ENCODE results near the gene KIF3C. TPM values are rescaled to one million over a fixed set of nuclear protein-coding genes. Genes with fewer than 3 reads are reported as not detected.
"Not testable (repeated sequence)": the region's sequence is repeated elsewhere in the genome, so short reads cannot be mapped to it uniquely, and the experiment has no call there.

Gene KIF3C
- total and polyA plus RNA-seq, 2 experiments from 2014 or later: 7.0 to 7.2 TPM

GRCh38 chr2:25912851-25913695, 69.2 kb downstream of the KIF3C start:
- Histone ChIP-seq H3F3A (ENCODE audit: insufficient read depth) (no peaks in the 10 kb centered on the region), H3K79me2 (ENCODE audit: insufficient read depth) (no peaks in the 10 kb centered on the region), H2AFZ (peak overlapping the region; percentile 39), H3K4me3 (no peak overlapping the region; the same call in 1 of the 2 replicates), H3K9ac (no peak overlapping the region), H4K20me1 (ENCODE audit: insufficient read depth) (no peaks in the 10 kb centered on the region), H3K9me2 (ENCODE audit: insufficient read depth) (no peaks in the 10 kb centered on the region), H3K27me3 (replicated peaks; ENCODE audit: insufficient read depth) (no peaks in the 10 kb centered on the region), H3K9me3 (ENCODE audit: low read depth) (no peaks in the 10 kb centered on the region), H3K27ac (no peak overlapping the region), H3K4me1 (ENCODE audit: insufficient read depth) (peaks cover 10% of the 10 kb centered on the region; the same call in 1 of the 2 replicates), H3K4me2 (ENCODE audit: unreplicated experiment) (peak overlapping the region; percentile 28), H3K36me3 (ENCODE audit: low read depth) (no peaks in the 10 kb centered on the region)
- 5 to 10% methylated on average over 10 of the region's 10 CpGs for WGBS, 2 experiments (ENCODE audit: low coverage in 1 of 2, low lambda C conversion rate in 2 of 2, missing lambda C conversion rate in 2 of 2)
- TF ChIP-seq EZH2phosphoT487 (IDR thresholded peaks at IDR 0.05; ENCODE audit: insufficient read depth, low read depth) (no peak), EZH2 (IDR thresholded peaks at IDR 0.05; ENCODE audit: insufficient read depth, poor library complexity, severe bottlenecking) (no peak)
- in situ Hi-C loops (cut with MboI): no loop called here
- DNase-seq: peak; percentile 65

- H2AFZ ChIP-seq; in situ Hi-C loops (cut with MboI); H3K4me3 ChIP-seq; H3K36me3 ChIP-seq (ENCODE audit: low read depth); H3K9me3 ChIP-seq (ENCODE audit: low read depth); H4K20me1 ChIP-seq (ENCODE audit: insufficient read depth); H3F3A ChIP-seq (ENCODE audit: insufficient read depth); H3K4me2 ChIP-seq (ENCODE audit: unreplicated experiment); H3K9ac ChIP-seq; DNase-seq; H3K9me2 ChIP-seq (ENCODE audit: insufficient read depth); H3K27ac ChIP-seq; H3K79me2 ChIP-seq (ENCODE audit: insufficient read depth); H3K27me3 ChIP-seq (replicated peaks; ENCODE audit: insufficient read depth): not testable (repeated sequence)
- WGBS, 2 experiments (ENCODE audit: low coverage in 1 of 2, low lambda C conversion rate in 2 of 2, missing lambda C conversion rate in 2 of 2): 59 to 67% methylated on average over 5 of the region's 5 CpGs
- peaks cover 10% of the 10 kb centered on the region; the same call in 1 of the 2 replicates for H3K4me1 ChIP-seq (ENCODE audit: insufficient read depth)
These were observed 72.7 kb downstream of the KIF3C start for GRCh38 chr2:25909574-25909973.

- Histone ChIP-seq H3K4me1 (ENCODE audit: insufficient read depth) (no peaks in the 10 kb centered on the region), H2AFZ (0 out of 2 replicates have a peak overlapping the region, but pooled peaks have one; percentile 32), H3K9ac (no peak overlapping the region), H3K27me3 (replicated peaks; ENCODE audit: insufficient read depth) (no peaks in the 10 kb centered on the region), H3K9me2 (ENCODE audit: insufficient read depth) (no peaks in the 10 kb centered on the region), H4K20me1 (ENCODE audit: insufficient read depth) (no peaks in the 10 kb centered on the region), H3K79me2 (ENCODE audit: insufficient read depth) (no peaks in the 10 kb centered on the region), H3K36me3 (ENCODE audit: low read depth) (no peaks in the 10 kb centered on the region), H3K9me3 (ENCODE audit: low read depth) (no peaks in the 10 kb centered on the region), H3F3A (ENCODE audit: insufficient read depth) (peaks cover 6% of the 10 kb centered on the region), H3K4me2 (ENCODE audit: unreplicated experiment) (no peak overlapping the region), H3K27ac (no peak overlapping the region), H3K4me3 (no peak overlapping the region)
- peak; percentile 52 for DNase-seq
- in situ Hi-C loops (cut with MboI): no loop called here
- 9 to 14% methylated on average over 2 of the region's 2 CpGs for WGBS, 2 experiments (ENCODE audit: low coverage in 1 of 2, low lambda C conversion rate in 2 of 2, missing lambda C conversion rate in 2 of 2)
- TF ChIP-seq EZH2 (IDR thresholded peaks at IDR 0.05; ENCODE audit: insufficient read depth, poor library complexity, severe bottlenecking): no peak
- TF ChIP-seq EZH2phosphoT487 (IDR thresholded peaks at IDR 0.05; ENCODE audit: insufficient read depth, low read depth): no peak
These were observed 77.2 kb downstream of the KIF3C start for GRCh38 chr2:25905126-25905525.

GRCh38 chr2:25903216-25903776, 79.0 kb downstream of the KIF3C start:
- H3K4me3 ChIP-seq: no peak overlapping the region
- no peaks in the 10 kb centered on the region for H3K9me3 ChIP-seq (ENCODE audit: low read depth)
- 83 to 90% methylated on average over 5 of the region's 5 CpGs for WGBS, 2 experiments (ENCODE audit: low coverage in 1 of 2, low lambda C conversion rate in 2 of 2, missing lambda C conversion rate in 2 of 2)
- no peak for DNase-seq
- no peaks in the 10 kb centered on the region for H3K27me3 ChIP-seq (replicated peaks; ENCODE audit: insufficient read depth)
- no peak overlapping the region for H3K27ac ChIP-seq
- no peaks in the 10 kb centered on the region for H4K20me1 ChIP-seq (ENCODE audit: insufficient read depth)
- H3F3A ChIP-seq (ENCODE audit: insufficient read depth): peaks cover 6% of the 10 kb centered on the region
- in situ Hi-C loops (cut with MboI): no loop called here
- H3K79me2 ChIP-seq (ENCODE audit: insufficient read depth): no peaks in the 10 kb centered on the region
- H3K4me1 ChIP-seq (ENCODE audit: insufficient read depth): no peaks in the 10 kb centered on the region
- H3K9me2 ChIP-seq (ENCODE audit: insufficient read depth): no peaks in the 10 kb centered on the region
- no peak overlapping the region for H3K9ac ChIP-seq
- no peak overlapping the region for H3K4me2 ChIP-seq (ENCODE audit: unreplicated experiment)
- H3K36me3 ChIP-seq (ENCODE audit: low read depth): no peaks in the 10 kb centered on the region
- no peak for TF ChIP-seq EZH2 (IDR thresholded peaks at IDR 0.05; ENCODE audit: insufficient read depth, poor library complexity, severe bottlenecking)
- no peak for TF ChIP-seq EZH2phosphoT487 (IDR thresholded peaks at IDR 0.05; ENCODE audit: insufficient read depth, low read depth)
- no peak overlapping the region for H2AFZ ChIP-seq

Data from GM23248 (cell line).